ENCODE results near the gene MPPED2.

MPPED2 gene

DNA sequence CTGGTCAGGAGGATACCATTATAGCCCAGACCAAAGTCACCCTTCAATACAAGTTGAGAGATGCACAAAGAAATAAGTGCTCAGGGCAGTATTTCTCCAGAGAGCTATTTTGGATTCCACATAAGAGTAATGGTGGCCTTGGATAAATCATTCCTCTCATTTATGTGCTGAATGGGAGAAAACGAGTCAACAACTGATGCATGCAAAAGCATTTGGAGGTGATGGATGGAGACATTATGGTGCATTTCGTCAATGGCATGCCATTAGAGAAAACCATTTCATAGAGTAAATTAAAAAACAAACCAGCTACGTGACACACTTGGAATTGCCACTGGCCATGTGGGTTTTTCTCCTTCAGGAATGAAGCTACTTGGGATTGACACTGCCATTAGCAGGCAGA, 182.0 kb downstream of the MPPED2 start:
- TF ChIP-seq, protein P1, sequence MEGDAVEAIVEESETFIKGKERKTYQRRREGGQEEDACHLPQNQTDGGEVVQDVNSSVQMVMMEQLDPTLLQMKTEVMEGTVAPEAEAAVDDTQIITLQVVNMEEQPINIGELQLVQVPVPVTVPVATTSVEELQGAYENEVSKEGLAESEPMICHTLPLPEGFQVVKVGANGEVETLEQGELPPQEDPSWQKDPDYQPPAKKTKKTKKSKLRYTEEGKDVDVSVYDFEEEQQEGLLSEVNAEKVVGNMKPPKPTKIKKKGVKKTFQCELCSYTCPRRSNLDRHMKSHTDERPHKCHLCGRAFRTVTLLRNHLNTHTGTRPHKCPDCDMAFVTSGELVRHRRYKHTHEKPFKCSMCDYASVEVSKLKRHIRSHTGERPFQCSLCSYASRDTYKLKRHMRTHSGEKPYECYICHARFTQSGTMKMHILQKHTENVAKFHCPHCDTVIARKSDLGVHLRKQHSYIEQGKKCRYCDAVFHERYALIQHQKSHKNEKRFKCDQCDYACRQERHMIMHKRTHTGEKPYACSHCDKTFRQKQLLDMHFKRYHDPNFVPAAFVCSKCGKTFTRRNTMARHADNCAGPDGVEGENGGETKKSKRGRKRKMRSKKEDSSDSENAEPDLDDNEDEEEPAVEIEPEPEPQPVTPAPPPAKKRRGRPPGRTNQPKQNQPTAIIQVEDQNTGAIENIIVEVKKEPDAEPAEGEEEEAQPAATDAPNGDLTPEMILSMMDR (IDR thresholded peaks at IDR 0.05; ENCODE audit: low read depth, low read length) = no peak
- H3K4me3 ChIP-seq (ENCODE audit: low read depth, low read length) = no peak overlapping the region

DNA sequence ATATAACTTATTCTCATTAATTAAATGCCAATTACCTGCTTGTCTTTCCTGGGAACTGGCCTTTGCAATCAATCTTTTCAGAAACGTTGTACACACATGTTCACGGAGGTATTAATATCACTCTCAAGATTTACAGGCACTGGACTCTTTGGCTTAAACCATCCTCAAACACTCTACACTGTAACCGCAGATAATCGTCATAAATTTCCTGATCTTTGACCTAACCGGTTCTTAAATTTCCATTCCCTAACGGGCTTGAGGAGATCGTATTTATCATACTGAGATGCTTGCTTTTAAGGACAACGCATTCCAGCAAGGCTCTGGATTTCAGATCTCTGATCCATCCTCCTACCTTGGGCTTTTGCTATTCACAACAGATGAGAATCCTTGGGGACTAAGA, 190.4 kb downstream of the MPPED2 start:
- no peak overlapping the region for H3K4me3 ChIP-seq (ENCODE audit: low read depth, low read length)
- TF ChIP-seq, protein P1 (IDR thresholded peaks at IDR 0.05; ENCODE audit: low read depth, low read length) = no peak

DNA sequence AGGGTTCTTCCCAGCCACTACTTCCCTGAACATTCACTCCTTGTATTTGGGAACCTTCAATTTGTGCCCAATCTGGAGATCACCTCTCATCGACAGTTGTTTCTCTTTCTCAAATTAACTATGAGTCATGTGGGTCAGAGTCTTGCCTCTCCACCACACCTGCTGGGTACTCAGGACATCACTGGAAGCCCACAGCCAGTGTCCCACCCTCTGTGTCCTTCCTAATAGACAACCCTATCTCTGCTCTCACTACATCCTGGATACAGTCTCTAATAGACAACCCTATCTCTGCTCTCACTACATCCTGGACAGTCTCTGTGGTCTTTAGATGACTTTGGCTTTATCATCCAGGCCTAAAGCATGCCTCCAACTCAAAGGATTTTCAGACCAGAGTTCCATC, 193.1 kb downstream of the MPPED2 start:
- H3K4me3 ChIP-seq (ENCODE audit: low read depth, low read length) = no peak overlapping the region
- TF ChIP-seq, protein P1 (IDR thresholded peaks at IDR 0.05; ENCODE audit: low read depth, low read length) = no peak

DNA sequence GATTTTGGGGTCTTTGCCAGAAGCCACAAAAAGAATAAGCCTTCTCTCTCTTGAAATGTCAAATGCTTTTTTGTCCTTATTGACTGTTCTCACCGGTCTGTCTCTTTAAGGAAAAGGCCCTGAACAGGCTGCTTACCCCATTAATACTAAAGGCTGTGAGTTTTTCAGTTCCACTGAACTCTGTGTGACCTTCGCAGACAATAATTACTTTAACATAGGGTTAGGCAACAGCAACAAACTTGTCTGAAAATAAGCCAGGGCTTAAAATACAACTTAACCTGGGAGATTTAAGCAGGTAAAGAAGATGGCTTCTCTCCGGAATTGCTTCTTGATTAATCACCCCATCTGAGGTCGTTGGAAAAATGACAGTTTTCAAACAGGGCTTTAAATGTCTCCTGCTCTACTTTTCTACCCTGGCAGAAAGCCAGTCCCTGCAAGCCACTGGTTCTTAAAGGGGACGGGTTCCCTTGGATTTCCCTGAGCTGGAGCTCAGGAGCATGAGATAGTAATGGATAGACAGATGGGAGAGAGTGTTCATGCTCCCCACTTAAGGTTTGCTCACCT, 193.8 kb downstream of the MPPED2 start:
- TF ChIP-seq, protein P1 (IDR thresholded peaks at IDR 0.05; ENCODE audit: low read depth, low read length) = no peak
- no peak overlapping the region for H3K4me3 ChIP-seq (ENCODE audit: low read depth, low read length)

DNA sequence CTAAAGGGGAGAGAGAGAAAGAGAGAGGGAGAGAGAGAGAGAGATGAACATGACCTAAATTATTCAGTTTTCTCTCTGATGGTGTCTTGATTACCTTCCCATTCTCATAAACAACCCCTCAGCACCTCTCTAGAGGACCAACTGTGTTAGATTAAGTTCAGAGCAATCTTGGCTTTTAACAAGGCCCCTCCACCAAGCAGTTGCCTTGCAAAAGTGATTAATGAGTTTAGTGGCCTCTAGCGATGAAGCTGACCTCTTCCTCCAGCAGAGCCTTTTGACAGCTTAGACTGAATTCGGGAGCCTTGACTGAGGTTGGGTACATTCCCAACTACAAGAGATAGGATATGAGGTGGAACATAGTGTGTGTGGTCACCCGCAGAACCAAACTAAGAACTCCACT, 197.2 kb downstream of the MPPED2 start:
- no peak overlapping the region for H3K4me3 ChIP-seq (ENCODE audit: low read depth, low read length)
- TF ChIP-seq, protein P1 (IDR thresholded peaks at IDR 0.05; ENCODE audit: low read depth, low read length) = no peak

DNA sequence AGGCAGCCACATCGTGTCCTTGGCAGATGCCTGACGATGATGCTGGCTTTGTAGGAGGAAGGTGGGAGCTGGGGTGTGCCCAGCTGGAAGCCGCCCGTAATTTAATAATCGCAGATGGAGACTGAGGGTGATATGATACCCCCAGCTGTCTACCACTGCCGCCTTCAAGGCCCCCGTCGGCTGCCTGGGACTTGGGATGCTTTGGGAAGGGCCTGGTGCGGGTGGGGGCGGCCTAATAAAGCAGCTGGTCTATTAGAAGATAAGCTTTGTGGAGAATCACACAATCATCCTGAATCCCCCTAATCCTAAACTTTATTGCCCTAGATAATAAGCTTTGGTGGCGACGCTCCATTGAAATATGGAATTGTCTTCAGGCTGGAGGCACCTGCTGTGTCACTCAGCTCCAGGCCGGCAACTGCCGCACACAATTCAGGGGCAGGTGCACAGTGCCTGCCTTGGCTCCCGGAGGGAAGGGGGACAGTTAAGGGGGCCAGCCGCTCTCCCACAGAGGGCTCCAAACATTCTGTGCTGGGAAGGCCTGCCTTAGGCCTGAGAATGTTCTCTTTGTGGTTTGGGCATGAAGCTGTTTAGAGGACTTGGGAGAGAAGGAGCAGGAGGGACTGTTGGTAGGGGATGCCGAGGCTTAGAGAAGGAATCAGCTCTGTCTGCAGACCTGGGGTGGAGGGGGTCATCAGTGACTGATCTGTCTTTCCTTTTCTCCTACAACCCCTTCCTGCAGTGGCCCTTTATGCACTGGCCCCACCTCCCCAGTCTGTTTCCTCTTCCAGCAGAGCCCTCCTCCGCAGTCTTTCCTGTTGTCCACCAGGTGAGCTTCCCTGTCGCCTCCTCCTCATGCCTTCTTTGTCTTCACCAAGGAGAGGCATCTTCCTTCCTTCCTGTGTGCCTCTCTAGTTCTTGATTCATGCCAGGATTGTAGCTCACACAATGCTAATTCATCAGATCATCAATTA, 198.0 kb downstream of the MPPED2 start:
- TF ChIP-seq, protein P1 (IDR thresholded peaks at IDR 0.05; ENCODE audit: low read depth, low read length) = no peak
- H3K4me3 ChIP-seq (ENCODE audit: low read depth, low read length) = no peak overlapping the region

DNA sequence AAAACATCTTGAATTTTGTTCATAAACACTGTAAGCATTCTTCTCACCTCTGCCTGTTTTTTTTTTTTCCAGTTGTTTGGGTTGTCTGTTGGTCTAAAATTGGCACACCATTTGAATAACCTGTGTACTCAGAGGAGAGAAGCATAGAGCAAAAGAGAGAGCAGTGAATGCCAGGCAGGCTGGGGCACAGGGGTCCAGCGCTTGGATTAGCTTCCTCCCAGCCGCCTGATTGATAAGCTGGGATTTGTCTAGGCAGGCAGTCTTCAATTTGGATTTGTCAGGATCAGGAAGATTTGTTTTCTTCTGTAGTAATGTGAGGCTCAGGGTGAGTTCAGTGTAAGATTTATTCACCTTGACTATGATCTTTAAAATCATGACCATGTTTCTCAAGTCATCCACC, 204.3 kb downstream of the MPPED2 start:
- TF ChIP-seq, protein P1 (IDR thresholded peaks at IDR 0.05; ENCODE audit: low read depth, low read length) = no peak

More for the DNA sequence above, 204.3 kb downstream of the MPPED2 start:
- no peak overlapping the region for H3K4me3 ChIP-seq (ENCODE audit: low read depth, low read length)

Data from WI38 (cell line).